Nephron progenitor cell (in vitro differentiated cells): Measurements from ENCODE around the gene MPDZ.
A peak's percentile ranks its signal among the peaks of the same experiment; 100 is the strongest.

ENCODE experiments used
- DNase-seq: peaks from one replicate; pipeline ENCODE4 v3.0.0; 2021
- H3K27ac Mint-ChIP-seq: 2 replicates; pipeline ENCODE4 v1.8.0; 2021; ENCODE audit warnings: mild to moderate bottlenecking, moderate library complexity, mixed read lengths
- H3K27me3 Mint-ChIP-seq: 2 replicates; pipeline ENCODE4 v1.8.0; 2021; ENCODE audit warnings: mild to moderate bottlenecking, low read depth, mixed read lengths; ENCODE audit not compliant: poor library complexity
- H3K36me3 Mint-ChIP-seq: 2 replicates; pipeline ENCODE4 v1.8.0; 2021; ENCODE audit warnings: low read depth, mixed read lengths
- H3K4me1 Mint-ChIP-seq: 2 replicates; pipeline ENCODE4 v1.8.0; 2021; ENCODE audit warnings: mixed read lengths
- H3K4me3 Mint-ChIP-seq: 2 replicates; pipeline ENCODE4 v1.8.0; 2021; ENCODE audit warnings: mild to moderate bottlenecking, moderate library complexity, mixed read lengths
- H3K9me3 Mint-ChIP-seq: 2 replicates; pipeline ENCODE4 v1.8.0; 2021; ENCODE audit warnings: mild to moderate bottlenecking, moderate library complexity, mixed read lengths
- TF ChIP-seq, protein P1 (sequence below): fragments of 200-600 bp; sonication (generic); IDR thresholded peaks from 2 replicates; pipeline ENCODE4 v1.5.0; 2021; ENCODE audit warnings: antibody characterized with exemption

MPDZ gene, protein sequence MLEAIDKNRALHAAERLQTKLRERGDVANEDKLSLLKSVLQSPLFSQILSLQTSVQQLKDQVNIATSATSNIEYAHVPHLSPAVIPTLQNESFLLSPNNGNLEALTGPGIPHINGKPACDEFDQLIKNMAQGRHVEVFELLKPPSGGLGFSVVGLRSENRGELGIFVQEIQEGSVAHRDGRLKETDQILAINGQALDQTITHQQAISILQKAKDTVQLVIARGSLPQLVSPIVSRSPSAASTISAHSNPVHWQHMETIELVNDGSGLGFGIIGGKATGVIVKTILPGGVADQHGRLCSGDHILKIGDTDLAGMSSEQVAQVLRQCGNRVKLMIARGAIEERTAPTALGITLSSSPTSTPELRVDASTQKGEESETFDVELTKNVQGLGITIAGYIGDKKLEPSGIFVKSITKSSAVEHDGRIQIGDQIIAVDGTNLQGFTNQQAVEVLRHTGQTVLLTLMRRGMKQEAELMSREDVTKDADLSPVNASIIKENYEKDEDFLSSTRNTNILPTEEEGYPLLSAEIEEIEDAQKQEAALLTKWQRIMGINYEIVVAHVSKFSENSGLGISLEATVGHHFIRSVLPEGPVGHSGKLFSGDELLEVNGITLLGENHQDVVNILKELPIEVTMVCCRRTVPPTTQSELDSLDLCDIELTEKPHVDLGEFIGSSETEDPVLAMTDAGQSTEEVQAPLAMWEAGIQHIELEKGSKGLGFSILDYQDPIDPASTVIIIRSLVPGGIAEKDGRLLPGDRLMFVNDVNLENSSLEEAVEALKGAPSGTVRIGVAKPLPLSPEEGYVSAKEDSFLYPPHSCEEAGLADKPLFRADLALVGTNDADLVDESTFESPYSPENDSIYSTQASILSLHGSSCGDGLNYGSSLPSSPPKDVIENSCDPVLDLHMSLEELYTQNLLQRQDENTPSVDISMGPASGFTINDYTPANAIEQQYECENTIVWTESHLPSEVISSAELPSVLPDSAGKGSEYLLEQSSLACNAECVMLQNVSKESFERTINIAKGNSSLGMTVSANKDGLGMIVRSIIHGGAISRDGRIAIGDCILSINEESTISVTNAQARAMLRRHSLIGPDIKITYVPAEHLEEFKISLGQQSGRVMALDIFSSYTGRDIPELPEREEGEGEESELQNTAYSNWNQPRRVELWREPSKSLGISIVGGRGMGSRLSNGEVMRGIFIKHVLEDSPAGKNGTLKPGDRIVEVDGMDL (N-terminal part only)

GRCh38 chr9:13279284-13280141 lies at the start of gene MPDZ:
MPDZ (minus strand) TSS chr9:13279692; CDS start chr9:13250315, 29,377 bp downstream.
- TF ChIP-seq, protein P1, sequence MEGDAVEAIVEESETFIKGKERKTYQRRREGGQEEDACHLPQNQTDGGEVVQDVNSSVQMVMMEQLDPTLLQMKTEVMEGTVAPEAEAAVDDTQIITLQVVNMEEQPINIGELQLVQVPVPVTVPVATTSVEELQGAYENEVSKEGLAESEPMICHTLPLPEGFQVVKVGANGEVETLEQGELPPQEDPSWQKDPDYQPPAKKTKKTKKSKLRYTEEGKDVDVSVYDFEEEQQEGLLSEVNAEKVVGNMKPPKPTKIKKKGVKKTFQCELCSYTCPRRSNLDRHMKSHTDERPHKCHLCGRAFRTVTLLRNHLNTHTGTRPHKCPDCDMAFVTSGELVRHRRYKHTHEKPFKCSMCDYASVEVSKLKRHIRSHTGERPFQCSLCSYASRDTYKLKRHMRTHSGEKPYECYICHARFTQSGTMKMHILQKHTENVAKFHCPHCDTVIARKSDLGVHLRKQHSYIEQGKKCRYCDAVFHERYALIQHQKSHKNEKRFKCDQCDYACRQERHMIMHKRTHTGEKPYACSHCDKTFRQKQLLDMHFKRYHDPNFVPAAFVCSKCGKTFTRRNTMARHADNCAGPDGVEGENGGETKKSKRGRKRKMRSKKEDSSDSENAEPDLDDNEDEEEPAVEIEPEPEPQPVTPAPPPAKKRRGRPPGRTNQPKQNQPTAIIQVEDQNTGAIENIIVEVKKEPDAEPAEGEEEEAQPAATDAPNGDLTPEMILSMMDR: no peak
- Mint-ChIP-seq H3K27ac (peak within 1 kb of the TSS; percentile 98), H3K36me3 (peaks cover 19% of the 10 kb centered on the region), H3K9me3 (no peaks in the 10 kb centered on the region), H3K27me3 (no peaks in the 10 kb centered on the region), H3K4me3 (peak within 1 kb of the TSS; percentile 95), H3K4me1 (peaks cover 50% of the 10 kb centered on the region)
- peak; percentile 81 for DNase-seq

DNA sequence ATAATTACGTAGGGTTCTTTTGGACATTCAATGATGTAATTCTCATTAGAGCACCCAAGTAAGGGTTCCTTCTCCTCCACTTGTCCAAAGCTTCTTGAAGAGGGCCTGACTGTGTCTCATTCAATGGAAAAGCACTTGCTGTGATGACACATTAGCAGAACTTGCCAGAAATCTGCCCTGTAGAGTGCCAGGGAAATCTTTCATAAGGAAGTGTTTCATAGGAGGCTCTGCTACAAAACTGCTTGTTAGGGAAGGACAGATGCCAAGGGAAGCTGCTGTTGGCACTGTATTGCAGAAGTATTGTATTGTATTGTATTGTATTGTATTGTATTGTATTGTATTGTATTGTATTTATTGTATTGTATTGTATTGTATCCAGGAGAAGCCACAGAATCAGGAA lies 45.5 kb upstream of the MPDZ start:
- Mint-ChIP-seq H3K36me3 (no peaks in the 10 kb centered on the region), H3K4me1 (no peaks in the 10 kb centered on the region), H3K9me3 (peaks cover 1% of the 10 kb centered on the region), H3K27me3 (no peaks in the 10 kb centered on the region), H3K27ac (no peak overlapping the region), H3K4me3 (no peak overlapping the region)
- TF ChIP-seq, protein P1: no peak
- no peak for DNase-seq

DNA sequence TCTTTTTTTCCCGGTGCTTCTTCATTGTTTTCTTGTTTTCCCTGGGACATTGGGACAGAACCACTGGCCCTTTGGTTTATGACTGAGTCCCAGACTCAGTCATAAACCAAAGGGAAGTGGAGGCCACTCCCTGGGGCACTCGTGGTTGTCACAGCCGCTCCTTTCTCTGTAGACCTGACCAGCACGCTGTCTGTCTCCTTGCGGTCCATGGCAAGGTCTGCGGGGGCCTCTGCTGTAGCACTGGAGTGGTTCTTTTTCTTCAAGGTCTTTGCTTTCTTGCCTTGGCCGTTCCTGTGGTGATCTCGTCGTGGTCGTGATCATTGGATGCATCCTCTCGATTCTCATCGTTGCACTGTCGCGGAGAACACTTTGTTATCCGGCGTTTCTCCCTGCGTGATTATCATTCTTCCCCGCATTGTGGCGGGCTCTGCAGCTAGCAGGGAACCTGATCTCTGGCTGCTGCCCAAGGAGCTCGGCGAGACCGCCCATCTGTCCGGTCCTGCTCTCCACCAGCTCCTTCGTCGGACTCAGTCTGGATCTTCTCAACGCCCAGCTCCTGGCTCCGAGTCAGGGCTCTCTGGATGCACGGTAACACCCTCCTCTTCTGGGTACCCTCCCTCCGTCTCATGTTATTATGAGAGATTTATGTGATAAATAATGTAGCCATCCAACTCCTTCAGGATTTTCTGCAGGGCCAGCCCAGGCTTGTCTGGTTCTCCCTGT lies 43.5 kb upstream of the MPDZ start:
- no peak overlapping the region for H3K4me3 Mint-ChIP-seq
- H3K9me3 Mint-ChIP-seq: peaks cover 19% of the 10 kb centered on the region
- H3K27ac Mint-ChIP-seq: no peak overlapping the region
- H3K4me1 Mint-ChIP-seq: no peaks in the 10 kb centered on the region
- H3K36me3 Mint-ChIP-seq: peaks cover 5% of the 10 kb centered on the region
- TF ChIP-seq, protein P1: no peak
- DNase-seq: no peak
- H3K27me3 Mint-ChIP-seq: no peaks in the 10 kb centered on the region

DNA sequence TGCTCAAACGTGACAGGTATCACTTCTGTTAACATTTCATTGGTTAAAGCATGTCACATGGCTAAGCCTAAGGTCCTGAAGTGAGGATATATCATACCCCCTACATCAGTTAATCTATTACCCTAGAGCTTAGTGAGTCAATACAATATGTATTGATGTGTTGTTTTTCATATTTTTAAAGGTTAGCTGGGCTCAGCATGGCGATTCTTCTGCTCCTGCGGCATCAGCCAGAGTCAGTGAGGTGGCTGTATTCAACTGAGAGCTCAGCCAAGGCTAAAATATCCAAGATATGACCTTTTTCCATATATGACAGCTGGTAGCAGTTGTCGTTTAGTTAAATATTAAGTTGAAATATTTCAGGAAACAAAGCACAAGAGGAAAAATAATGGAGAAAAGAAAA lies 38.5 kb upstream of the MPDZ start:
- TF ChIP-seq, protein P1: no peak
- no peak for DNase-seq
- Mint-ChIP-seq H3K27ac (no peak overlapping the region), H3K9me3 (peaks cover 26% of the 10 kb centered on the region), H3K36me3 (peaks cover 5% of the 10 kb centered on the region), H3K4me3 (no peak overlapping the region), H3K4me1 (no peaks in the 10 kb centered on the region), H3K27me3 (no peaks in the 10 kb centered on the region)

DNA sequence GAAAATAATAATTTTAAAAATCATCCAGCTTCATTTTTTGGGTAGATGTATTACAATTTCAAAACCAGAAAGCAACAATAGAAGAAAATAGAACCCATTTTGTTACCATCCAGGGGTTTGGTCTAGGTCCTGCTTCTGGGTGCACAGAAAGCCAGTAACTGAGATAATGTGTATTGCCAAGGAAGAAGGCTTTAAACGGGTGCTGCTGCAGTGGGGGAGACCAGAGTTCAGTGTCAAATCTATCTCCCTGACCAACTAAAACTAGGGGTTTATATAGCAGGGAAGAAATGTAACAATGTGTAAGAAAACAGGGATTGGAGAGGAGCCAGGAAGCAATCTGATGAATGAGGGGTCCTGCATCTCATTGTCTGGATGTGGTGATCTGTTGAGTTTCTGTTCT lies 17.5 kb upstream of the MPDZ start:
- TF ChIP-seq, protein P1: no peak
- Mint-ChIP-seq H3K27me3 (peaks cover 4% of the 10 kb centered on the region), H3K9me3 (peaks cover 41% of the 10 kb centered on the region), H3K27ac (no peak overlapping the region), H3K36me3 (peaks cover 11% of the 10 kb centered on the region), H3K4me3 (no peak overlapping the region), H3K4me1 (peaks cover 5% of the 10 kb centered on the region)
- DNase-seq: no peak
